CMK (cell line): Measurements from ENCODE around the gene FBXO3.
"Not testable (repeated sequence)": the region's sequence is repeated elsewhere in the genome, so short reads cannot be mapped to it uniquely, and the experiment has no call there.

Source experiments
- DNase-seq: peaks from one replicate; pipeline ENCODE4 v3.0.0-alpha.2; 2010; ENCODE audit warnings: low read depth

The FBXO3 gene

DNA sequence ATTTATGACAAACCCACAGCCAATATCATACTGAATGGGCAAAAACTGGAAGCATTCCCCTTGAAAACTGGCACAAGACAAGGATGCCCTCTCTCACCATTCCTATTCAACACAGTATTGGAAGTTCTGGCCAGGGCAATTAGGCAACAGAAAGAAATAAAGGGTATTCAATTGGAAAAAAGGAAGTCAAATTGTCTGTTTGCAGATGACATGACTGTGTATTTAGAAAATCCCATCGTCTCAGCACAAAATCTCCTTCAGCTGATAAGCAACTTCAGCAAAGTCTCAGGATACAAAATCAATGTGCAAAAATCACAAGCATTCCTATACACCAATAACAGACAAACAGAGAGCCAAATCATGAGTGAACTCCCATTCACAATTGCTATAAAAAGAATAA, 46.8 kb downstream of the FBXO3 start:
- DNase-seq: not testable (repeated sequence)

DNA sequence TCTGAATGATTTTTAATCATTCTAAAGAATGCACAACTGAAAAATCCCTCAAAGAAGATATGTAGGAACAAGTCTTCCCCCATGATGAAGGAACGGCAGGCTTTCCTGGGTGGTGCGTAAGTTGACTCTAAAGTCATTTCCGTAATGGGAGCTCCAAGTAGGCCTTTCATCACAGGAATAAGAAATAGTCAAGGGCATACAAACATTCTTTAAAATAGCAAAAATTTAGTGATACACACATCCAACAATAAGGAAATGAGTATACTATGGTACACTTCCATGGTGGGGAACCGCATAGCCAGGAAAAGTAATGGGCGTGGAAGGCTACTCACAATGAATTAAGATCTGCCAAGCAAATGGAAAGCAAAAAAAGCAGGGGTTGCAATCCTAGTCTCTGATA, 48.8 kb downstream of the FBXO3 start:
- no peak for DNase-seq

DNA sequence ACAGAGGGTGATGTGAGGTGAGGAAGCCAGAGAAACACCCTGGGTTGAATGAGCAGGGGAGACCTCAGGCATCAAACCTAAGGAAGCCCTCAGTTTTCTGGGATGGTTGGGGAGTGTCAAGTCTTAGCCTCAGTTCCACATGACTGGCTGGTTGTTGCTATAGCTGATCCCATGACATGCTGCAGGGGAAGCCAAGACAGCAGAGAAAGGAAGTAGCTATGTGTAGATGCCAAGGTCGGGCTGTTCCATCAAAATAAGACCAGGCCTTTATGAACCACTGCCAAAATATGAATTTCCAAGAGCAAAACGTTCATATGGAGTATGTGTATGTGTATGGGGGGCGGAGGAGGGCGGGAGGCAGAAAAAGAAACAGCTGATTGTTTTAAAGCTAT, 49.7 kb downstream of the FBXO3 start:
- no peak for DNase-seq

DNA sequence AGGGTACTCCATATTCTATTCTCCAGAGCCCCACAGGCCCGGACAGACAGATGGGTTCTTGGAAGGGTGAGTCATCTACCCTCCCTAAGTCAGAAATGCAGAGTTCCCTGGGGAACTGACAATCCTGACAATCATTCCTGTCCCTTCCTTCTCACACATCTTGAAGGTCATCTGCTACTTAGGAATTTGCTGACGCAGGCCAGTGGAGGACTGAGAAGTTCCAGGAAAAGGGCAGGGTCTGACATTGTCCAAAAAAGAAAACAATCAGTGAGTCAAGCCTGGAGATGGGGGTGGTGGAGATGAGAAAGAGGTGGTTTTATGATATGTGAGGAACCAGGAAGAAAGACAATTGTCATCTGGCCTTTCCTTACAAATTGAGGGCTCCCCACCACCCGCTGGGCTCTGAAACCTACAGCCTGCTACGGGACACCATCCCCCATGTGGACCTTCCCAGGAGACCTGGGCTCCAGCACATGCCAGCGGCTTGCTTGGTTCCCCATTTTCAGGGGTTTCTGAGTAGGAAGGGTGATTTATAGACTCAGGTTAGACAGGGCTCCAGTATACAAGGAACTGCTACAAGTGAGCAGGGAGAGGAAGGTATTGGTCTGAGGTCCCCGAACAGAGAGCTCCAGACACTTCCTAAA, 51.0 kb downstream of the FBXO3 start:
- DNase-seq: no peak

DNA sequence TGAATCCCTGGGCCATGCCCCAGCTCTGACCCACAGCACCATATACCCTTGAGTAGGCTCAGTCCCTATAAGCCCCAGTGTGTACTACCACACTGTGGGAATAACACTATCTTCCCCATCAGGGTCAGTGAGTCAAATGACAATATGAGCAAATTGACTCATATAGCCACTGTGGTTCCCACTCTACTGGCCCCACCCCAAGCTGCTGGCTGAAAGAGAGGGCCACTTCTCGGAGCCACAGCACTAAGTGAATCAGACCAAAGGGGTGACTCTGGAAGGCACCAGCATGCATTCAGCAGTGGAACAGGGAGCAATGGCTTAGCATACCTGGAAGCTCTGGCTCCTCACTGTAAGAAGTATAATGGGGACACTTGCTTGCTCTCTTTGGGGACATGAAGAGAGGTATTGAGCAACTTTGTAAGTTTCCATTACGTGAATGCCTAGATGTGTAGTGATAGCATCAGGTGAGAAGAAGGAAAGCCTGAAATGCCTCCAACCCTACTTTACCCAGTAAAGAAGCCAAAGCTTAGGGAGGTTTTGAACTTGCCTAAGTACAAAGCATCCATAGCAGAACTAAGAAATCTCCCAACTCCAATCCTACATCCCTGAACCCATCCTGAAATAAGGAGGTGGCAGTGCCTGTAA, 51.6 kb downstream of the FBXO3 start:
- DNase-seq: no peak

DNA sequence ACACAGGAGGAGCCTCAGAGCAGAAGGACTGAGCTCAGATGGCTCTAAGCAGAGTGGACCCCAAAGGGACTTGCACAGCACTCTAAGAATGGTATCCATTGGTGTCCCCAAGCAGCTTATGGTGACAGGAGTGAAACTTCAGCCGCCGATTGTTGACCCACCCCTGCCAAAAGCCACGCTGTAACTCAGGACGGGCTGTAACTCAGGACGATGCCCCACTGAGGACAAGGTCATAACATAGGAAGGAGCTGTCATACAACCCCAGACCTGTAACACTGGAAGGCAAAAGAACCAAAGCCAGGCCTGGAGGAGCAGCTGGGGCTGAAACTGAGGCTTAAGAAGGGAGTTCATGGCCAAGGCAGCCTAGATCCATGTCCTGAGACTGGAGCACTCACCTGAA, 52.3 kb downstream of the FBXO3 start:
- no peak for DNase-seq

DNA sequence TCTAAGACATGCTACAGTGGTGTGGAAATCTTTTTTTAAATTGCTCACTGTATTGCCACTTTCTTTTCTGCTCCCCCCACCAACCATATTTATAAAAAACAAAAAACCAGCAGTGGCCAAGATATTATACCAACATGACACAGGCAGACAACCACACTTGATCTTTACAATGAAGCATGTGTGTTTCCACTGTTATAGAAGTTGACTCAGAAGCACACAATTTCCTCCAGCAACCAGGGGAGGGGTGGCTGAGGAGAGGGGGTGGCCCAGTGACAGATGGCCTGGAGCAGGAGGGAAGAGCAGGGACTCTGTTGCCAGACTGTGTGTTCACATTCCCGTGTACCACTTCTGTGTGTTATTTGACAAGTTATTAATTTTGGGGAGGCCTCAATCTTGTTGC, 52.9 kb downstream of the FBXO3 start:
- DNase-seq: no peak

DNA sequence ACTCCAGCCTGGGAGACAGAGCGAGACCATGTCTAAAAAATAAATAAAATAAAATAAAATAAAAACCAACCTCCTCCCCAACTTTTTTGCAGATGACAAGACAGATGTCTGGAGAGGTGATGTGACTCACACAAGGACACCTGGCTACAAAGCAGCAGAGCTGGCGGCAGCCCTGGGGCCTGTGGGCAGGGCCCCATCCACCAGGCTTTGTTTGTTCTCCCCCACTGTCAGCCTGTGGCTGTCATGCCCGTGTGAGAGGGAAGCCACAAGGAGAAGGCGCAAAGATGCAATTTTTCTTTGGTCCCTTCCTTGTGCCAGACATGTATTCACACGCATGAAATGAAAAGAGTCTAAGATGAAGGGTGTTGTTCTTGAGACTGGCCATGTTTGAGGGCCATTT, 54.7 kb downstream of the FBXO3 start:
- no peak for DNase-seq

DNA sequence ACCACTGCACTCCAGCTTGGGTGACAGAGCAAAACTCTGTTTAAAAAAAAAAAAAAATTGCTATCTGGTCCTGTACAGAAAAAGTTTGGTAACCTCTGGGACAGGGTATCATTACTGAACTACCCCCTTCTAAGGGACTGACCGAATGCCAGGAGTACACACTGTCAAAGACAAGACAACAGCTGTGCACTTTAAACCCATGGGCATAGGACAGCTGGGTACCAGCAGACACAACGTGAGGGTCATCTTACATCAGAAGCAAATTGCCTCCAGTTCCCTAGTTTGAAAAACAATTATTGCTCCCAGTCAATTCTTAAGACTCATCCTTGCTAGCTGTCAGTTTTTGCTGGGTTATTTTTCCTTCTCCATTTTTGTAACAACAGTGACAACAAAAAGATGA, 55.9 kb downstream of the FBXO3 start:
- DNase-seq: no peak

DNA sequence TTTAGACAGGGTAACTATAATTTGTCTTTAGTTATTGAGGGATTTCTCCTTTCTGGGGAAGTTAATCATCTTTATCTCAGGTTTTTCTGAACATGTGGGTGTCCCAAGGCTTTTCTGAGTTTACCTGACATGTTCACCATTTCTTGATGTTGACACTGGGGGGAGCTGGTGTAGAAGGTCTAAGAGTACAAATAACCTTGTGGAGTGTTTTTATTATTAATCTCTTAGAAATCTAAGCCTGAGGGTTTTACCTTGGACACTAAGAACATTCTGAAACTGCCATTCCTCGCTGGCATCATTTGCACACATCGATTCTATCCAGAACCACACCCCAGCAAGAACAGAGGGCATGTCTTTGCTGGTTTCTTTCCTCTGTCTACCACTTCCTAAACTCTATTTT, 58.1 kb downstream of the FBXO3 start:
- DNase-seq: no peak

DNA sequence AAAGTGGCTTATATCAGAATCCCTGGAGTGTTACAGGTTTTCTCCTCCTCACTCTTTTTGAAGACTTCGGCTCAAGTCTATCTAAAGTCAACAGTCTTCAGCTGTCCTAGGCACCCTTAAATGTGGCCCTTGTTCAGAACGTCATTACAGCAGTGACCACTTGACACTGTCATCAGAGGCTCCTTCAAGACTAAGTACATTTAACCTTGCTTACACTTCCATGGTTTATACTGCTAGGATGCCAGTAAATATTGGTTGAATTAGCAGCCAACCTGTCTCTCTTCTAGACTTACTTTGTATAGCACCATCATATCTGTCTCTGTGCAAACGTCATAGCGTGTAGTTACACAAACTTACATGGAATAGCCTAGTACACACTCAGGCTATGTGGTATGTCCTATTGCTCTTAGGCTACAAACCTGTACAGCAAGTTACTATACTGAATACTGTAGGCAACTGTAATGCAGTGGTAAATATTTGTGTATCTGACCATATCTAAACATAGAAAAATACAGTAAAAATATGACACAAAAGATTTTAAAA, 60.4 kb downstream of the FBXO3 start:
- DNase-seq: no peak

DNA sequence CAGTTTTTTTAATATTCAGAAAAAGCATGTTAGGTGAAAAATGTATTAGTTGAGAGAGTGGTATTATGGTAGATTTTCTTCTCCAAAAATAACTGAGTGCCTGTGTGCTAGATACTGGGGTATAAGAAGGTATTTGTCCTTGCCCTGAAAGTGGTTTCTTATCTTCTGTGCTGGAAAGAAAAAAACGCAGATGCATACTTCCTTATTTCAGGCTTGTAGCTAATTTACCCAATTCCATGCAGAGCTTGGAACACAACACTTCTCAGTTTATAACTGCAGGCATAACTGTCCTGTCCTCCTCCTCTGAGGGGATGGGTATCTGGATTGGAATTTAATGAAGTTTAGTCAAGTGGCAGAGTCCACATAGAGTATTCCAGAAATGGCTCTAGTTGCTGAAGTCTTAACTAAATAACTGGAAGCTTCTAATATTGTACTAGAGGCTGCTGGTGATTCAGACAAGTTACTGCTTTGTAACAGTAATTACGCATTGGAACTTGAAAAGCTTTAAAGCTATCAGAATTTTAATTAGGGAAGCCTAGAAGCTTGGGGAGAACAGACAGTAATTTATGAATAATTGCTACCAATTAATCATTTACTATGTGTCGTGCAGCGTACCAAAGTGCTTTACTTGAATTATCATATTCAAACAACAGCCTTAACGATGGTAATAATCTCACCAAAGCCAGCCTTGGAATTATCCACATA, 61.0 kb downstream of the FBXO3 start:
- no peak for DNase-seq

DNA sequence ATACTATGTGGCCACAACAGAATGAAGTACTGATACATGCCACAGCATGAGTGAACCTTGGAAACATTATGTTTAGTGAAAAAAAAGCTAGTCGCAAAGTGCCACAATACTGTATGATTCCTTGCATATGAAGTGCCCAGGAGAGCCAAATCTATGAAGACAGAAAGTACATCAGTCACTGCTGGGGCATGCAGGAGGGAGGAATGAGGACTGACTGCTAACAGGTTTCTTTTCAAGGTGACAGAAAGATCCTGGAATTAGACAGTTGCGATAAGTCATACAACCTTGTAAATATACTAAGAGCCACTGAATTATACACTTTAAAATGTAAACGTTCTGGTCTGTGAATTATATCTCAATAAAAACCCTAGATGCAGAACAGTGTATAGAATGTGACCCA, 61.9 kb downstream of the FBXO3 start:
- no peak for DNase-seq

DNA sequence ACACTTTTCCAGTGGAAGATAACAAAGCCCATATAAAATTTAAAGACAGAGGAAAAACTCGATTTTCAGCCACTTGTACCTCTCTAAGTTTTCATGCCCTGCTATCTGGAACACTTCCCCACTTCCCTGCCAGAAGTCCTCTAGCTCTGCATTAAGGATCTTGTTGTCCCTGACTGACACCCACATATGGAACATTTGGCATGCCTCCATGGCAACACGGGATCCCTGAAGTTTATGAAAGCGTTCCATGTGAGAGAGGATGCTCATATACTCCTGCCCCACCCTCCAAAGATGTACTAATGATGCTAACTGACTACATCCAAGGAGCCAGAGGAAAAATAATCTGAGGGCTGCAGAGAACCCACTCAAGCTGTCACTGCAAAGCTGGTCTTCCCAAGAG, 64.9 kb downstream of the FBXO3 start:
- DNase-seq: no peak

DNA sequence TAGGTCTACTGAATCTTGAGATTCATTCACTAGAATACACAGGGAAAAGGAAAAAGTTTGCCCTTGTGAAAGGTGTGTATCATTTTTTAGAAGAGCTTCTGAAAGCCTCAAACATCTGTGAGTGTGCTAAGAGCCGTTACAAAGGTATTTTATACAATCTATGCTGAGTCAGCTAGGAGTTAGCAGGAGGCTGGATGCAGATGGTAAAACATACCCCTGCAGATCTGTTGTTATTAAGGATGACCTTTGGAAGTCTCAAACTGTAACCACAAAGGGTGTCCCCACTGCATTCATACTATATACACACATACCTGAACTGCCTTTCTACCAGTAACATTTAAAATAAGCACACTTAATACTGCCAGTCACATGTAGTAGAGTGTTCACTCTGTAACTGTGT, 65.3 kb downstream of the FBXO3 start:
- DNase-seq: no peak

DNA sequence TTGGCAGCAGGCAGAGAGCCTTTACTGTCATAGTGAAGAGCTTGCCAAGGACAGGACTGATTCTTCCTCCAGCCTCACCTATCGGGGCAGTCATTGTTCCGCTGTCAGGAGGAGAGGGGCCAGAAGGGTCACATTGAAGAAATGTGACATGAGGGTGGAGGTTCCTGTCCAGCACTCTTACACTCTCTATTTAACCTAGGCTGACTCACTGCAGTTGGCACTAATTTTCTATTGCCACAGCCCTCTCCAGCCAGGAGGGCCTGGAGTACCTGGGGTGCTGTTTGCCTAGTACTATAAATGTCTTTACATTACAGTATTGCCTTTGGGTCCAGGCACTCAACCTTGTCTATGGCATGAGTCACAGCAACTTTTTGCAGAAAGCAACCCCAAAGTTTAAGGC, 66.5 kb downstream of the FBXO3 start:
- not testable (repeated sequence) for DNase-seq

DNA sequence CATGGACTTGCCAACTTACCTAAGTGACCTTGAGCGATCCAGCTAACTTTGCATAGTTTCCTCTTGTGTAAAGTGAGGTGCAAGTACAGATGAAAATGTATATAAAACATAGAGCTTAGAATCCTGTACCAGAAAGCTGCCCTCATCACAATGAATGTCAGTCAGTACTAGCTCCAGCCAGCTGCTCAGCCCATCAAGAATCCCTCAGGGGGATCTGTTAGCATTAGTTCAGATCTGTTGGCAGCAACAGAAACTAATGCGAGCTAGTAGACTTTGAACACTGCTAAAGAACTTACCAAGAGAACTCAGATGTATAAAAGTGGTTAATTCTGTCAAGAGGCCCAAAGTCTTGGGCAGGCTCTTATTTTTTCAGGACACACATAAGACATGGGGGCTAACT, 67.4 kb downstream of the FBXO3 start:
- no peak for DNase-seq

DNA sequence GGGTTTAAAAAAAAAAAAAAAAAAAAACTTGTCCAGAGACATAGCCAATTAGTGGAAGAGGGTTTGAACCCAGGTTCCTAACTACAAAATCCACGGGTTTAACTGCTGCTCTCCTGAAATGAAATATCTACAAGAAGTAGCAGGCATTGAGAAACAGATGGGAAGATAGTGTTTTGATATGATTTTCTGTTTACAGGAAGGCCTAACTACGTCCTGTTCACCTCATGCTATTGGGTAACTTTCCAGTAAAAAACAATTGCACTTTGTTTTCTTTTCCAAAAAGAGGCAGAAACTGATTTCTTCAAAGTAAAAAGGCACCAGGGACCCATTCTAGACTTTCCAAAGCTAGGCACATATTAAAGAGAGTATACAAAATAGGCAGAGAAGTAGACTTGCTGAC, 67.8 kb downstream of the FBXO3 start:
- no peak for DNase-seq

DNA sequence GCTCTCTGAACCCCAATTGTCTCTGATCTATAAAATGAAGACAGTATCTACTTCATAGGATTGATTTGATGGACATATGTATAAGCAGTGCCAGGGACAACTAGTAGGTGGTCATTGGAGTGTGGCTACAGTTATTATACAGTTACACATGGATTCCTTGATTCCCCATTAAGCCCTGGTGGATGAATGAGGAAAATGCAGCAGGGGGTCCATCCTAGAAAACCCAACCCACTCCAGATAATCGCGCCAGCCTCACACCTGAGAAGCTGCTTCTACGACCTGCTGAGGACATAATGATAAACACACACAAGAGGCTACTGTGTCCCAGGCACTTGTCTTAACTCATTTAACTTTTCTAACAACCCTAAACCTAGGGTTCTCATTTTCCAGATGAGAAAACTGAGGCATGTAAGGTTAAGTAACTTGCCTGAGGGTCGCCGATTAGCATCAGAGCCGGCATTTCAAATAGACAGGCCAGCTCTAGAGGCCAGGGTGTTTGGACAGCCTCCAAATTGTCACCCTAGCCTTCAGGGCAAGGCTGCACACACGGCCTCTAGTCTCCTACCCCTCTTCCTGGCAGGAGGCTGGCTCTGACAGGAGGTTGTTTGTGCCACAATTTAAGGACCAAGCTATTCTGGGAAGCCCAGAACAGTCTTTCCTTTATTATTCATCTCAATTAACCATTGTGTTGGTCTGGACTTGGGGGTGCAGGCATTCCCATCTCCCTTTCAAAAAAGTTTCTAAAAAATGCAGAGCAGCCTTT, 69.9 kb downstream of the FBXO3 start:
- DNase-seq: no peak

DNA sequence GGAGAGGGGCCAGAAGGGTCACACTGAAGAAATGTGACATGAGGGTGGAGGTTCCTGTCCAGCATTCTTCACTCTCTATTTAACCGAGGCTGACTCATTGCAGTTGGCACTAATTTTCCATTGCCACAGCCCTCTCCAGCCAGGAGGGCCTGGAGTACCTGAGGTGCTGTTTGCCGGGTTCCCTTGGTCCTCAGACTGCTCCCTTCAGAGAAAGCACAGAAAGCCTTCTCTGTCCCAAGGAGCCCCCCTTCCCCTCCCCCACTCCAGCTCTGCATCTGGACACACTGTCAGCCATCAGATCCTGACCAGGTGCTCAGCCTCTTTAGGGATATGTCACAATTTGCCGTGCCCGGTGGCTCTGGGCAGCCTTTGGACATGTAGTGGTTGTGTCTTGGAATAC, 70.5 kb downstream of the FBXO3 start:
- DNase-seq: no peak

DNA sequence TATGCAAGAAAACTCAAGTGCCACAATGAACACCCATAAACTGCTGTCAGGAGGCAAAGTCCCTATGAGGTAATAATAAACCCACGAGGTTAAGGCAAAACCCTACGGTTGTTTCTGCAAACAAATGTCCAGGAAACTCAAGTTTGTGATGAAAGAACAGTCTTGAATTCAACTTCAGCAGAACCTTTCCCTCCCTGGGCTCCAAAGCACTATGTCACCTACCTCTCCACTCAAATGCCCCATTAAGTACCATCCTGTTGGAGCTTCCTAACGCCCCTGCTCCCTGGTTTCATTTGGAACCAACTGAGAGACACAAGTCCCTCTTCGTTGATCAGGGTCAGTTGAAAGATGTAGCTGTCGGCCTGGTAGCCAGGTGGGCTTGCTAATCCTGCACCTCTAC, 71.1 kb downstream of the FBXO3 start:
- DNase-seq: no peak
